Measurements from ENCODE around the gene EYA2. TPM values are rescaled to one million over a fixed set of nuclear protein-coding genes. Genes with fewer than 3 reads are reported as not detected.

The EYA2 gene
- total and polyA plus RNA-seq, 2 of the 4 experiments (the other 2 are of a cell fraction) = 2.3 to 5.4 TPM

GRCh38 chr20:47108994-47109393, 214.4 kb downstream of the EYA2 start:
- no peak for DNase-seq
- Histone ChIP-seq H3K79me1 (ENCODE audit: low read depth in 1 of 2, low read length in 2 of 2) (no peaks in the 10 kb centered on the region), H2BK20ac (ENCODE audit: low read depth, low read length) (no peak overlapping the region), H3K9me3 (ENCODE audit: control insufficient read depth, insufficient read depth, low read length) (peaks cover 13% of the 10 kb centered on the region), H2BK5ac (ENCODE audit: low read depth, low read length, poor library complexity, severe bottlenecking) (no peak overlapping the region), H3K18ac (ENCODE audit: low read depth, low read length) (no peak overlapping the region), H3K27me3 (ENCODE audit: control insufficient read depth, insufficient read depth, low read length) (no peaks in the 10 kb centered on the region), H3K4me1 (ENCODE audit: control insufficient read depth, insufficient read depth, low read length) (peaks cover 11% of the 10 kb centered on the region), H2AFZ (replicated peaks; ENCODE audit: low read length, poor library complexity) (no peak overlapping the region), H2AK5ac (ENCODE audit: low read depth, low read length) (no peak overlapping the region), H2BK120ac (ENCODE audit: low read depth, low read length) (no peak overlapping the region), H3K9ac (ENCODE audit: low read depth, low read length) (no peak overlapping the region), H4K20me1 (ENCODE audit: insufficient read depth, low read length) (no peaks in the 10 kb centered on the region), H3K4ac (ENCODE audit: low read depth, low read length) (no peak overlapping the region), H3K36me3 (ENCODE audit: control insufficient read depth, insufficient read depth, low read length) (0 out of 2 replicates have a peak, but pooled peaks cover 2% of the 10 kb centered on the region), H3K9me1 (ENCODE audit: insufficient read depth, low read length) (peaks cover 3% of the 10 kb centered on the region; the same call in 1 of the 2 replicates), H2BK15ac (ENCODE audit: low read depth, low read length) (no peak overlapping the region), H3K27ac (ENCODE audit: insufficient read depth, low read length) (no peak overlapping the region), H3K4me2 (ENCODE audit: low read depth, low read length) (no peak overlapping the region), H4K91ac (ENCODE audit: insufficient read depth, low read depth, low read length) (no peak overlapping the region), H3K14ac (replicated peaks; ENCODE audit: low read depth, low read length) (no peak overlapping the region), H2AK9ac (replicated peaks; ENCODE audit: low read depth, low read length, poor library complexity) (no peak overlapping the region), H3K23ac (ENCODE audit: low read depth, low read length) (no peak overlapping the region), H4K5ac (ENCODE audit: low read depth, low read length) (no peak overlapping the region), H3K56ac (ENCODE audit: extremely low read depth, insufficient read depth, low read length) (no peak overlapping the region), H3K4me3 (ENCODE audit: insufficient read depth, low read depth, low read length) (no peak overlapping the region), H4K8ac (ENCODE audit: low read depth in 2 of 2, low read length in 2 of 2) (no peak overlapping the region)
- ATAC-seq (ENCODE audit: low read depth) = no peak
- no CpG with 5 or more reads among the region's 3 CpGs for WGBS, 2 experiments (ENCODE audit: extremely low coverage in 2 of 2, insufficient read length in 1 of 2)
- intact Hi-C loops (cut with micrococcal nuclease) (no loop called here), in situ Hi-C loops (cut with MboI; ENCODE audit: low sequenced_read_pairs) (no loop called here), dilution Hi-C loops (cut with HindIII; ENCODE audit: low sequenced_read_pairs, unreplicated experiment) (no loop called here)
- TF ChIP-seq RAD21 (IDR thresholded peaks at IDR 0.05; ENCODE audit: low read length) (no peak), NFE2L2 (IDR thresholded peaks at IDR 0.05; ENCODE audit: low read depth, low read length) (no peak), POLR2A (IDR thresholded peaks at IDR 0.05; ENCODE audit: low read depth, low read length) (no peak), MAFK (IDR thresholded peaks at IDR 0.05; ENCODE audit: low read depth, low read length) (no peak), CEBPB (IDR thresholded peaks at IDR 0.05; ENCODE audit: low read depth, low read length) (no peak), SMC3 (IDR thresholded peaks at IDR 0.05; ENCODE audit: low read depth, low read length) (no peak)
- POLR2A ChIA-PET (ENCODE audit: unreplicated experiment) = no interaction called here
- BruUV-seq (replicated peaks) = no TSS peak
- CTCF ChIA-PET = no interaction called here

Data from IMR-90 (cell line).